GM12875 (cell line): ENCODE measurements around the gene FCRL3.

Experiments
- H3K4me3 ChIP-seq: one replicate; pipeline ENCODE4 v1.5.1; 2011; ENCODE audit warnings: low read depth, low read length, control low read depth
- CTCF ChIP-seq: IDR thresholded peaks from 2 replicates; pipeline ENCODE4 v1.5.1; 2011; ENCODE audit warnings: low read depth, mild to moderate bottlenecking, control low read depth, inconsistent platforms, low read length, moderate library complexity, borderline replicate concordance; ENCODE audit not compliant: insufficient read depth

FCRL3 gene

GRCh38 chr1:157652859-157653493, 47.6 kb downstream of the FCRL3 start:
- TF ChIP-seq CTCF = no peak
- no peak overlapping the region for H3K4me3 ChIP-seq

GRCh38 chr1:157648317-157648716, 52.3 kb downstream of the FCRL3 start:
- TF ChIP-seq CTCF = no peak
- no peak overlapping the region for H3K4me3 ChIP-seq

- no peak for TF ChIP-seq CTCF
- no peak overlapping the region for H3K4me3 ChIP-seq
Observed at GRCh38 chr1:157646144-157646543, 54.4 kb downstream of the FCRL3 start.

- TF ChIP-seq CTCF = no peak
- H3K4me3 ChIP-seq = no peak overlapping the region
Observed at GRCh38 chr1:157641177-157641576, 59.4 kb downstream of the FCRL3 start.

- no peak for TF ChIP-seq CTCF
- no peak overlapping the region for H3K4me3 ChIP-seq
Observed at GRCh38 chr1:157639800-157640199, 60.8 kb downstream of the FCRL3 start.

- TF ChIP-seq CTCF = no peak
- no peak overlapping the region for H3K4me3 ChIP-seq
Observed at GRCh38 chr1:157628773-157629172, 71.8 kb downstream of the FCRL3 start.
